HUES64 (cell line): Measurements from ENCODE around the gene LRRC30.

Experiments used
- H3K27ac ChIP-seq: 2 replicates; pipeline ENCODE4 v1.7.0; 2013; ENCODE audit warnings: low read depth, low read length, inconsistent platforms
- H3K27me3 ChIP-seq: 2 replicates; pipeline ENCODE4 v1.6.1; 2013; ENCODE audit warnings: mild to moderate bottlenecking, low read length; ENCODE audit not compliant: insufficient read depth
- H3K36me3 ChIP-seq: 2 replicates; pipeline ENCODE4 v1.6.1; 2013; ENCODE audit warnings: mild to moderate bottlenecking, low read length; ENCODE audit not compliant: insufficient read depth
- H3K4me1 ChIP-seq: 2 replicates; pipeline ENCODE4 v1.6.1; 2013; ENCODE audit warnings: mild to moderate bottlenecking, low read length, moderate library complexity; ENCODE audit not compliant: insufficient read depth
- H3K4me3 ChIP-seq: 2 replicates; pipeline ENCODE4 v1.5.1; 2013; ENCODE audit warnings: mild to moderate bottlenecking, low read length, moderate library complexity
- H3K9ac ChIP-seq: 2 replicates; pipeline ENCODE4 v1.6.1; 2013; ENCODE audit warnings: mild to moderate bottlenecking, low read depth, low read length
- H3K9me3 ChIP-seq: 2 replicates; pipeline ENCODE4 v1.6.1; 2013; ENCODE audit warnings: low read depth, low read length; ENCODE audit not compliant: insufficient read depth
- whole genome bisulfite sequencing: fragments of 150-250, 120-280 bp; methylation state at CpG from one replicate; pipeline ENCODE4 v1.1.7; 2013; ENCODE audit warnings: missing lambda C conversion rate; 5-methylcytosine and 5-hydroxymethylcytosine counted together

The LRRC30 gene

GRCh38 chr18:7237673-7238272 lies 6.9 kb downstream of the LRRC30 start:
- Histone ChIP-seq H3K36me3 (no peaks in the 10 kb centered on the region), H3K27me3 (no peaks in the 10 kb centered on the region), H3K27ac (no peak overlapping the region), H3K9me3 (peaks cover 7% of the 10 kb centered on the region), H3K4me3 (no peak overlapping the region), H3K4me1 (no peaks in the 10 kb centered on the region), H3K9ac (no peak overlapping the region)
- 87% methylated on average over 6 of the region's 6 CpGs for WGBS

GRCh38 chr18:7242926-7243325 lies 12.0 kb downstream of the LRRC30 start:
- Histone ChIP-seq H3K4me3 (no peak overlapping the region), H3K9ac (no peak overlapping the region), H3K27me3 (no peaks in the 10 kb centered on the region), H3K4me1 (no peaks in the 10 kb centered on the region; the same call in 1 of the 2 replicates), H3K27ac (no peak overlapping the region), H3K9me3 (peaks cover 7% of the 10 kb centered on the region), H3K36me3 (no peaks in the 10 kb centered on the region)
- WGBS: 95% methylated on average over 4 of the region's 4 CpGs

GRCh38 chr18:7248877-7249276 lies 18.0 kb downstream of the LRRC30 start:
- H3K36me3 ChIP-seq: no peaks in the 10 kb centered on the region
- no peaks in the 10 kb centered on the region for H3K27me3 ChIP-seq
- H3K27ac ChIP-seq: no peak overlapping the region
- 93% methylated on average over 6 of the region's 6 CpGs for WGBS
- peaks cover 4% of the 10 kb centered on the region; the same call in 1 of the 2 replicates for H3K4me1 ChIP-seq
- H3K9ac ChIP-seq: no peak overlapping the region
- no peak overlapping the region for H3K4me3 ChIP-seq
- no peaks in the 10 kb centered on the region for H3K9me3 ChIP-seq

GRCh38 chr18:7254163-7254562 lies 23.3 kb downstream of the LRRC30 start:
- H3K4me3 ChIP-seq: no peak overlapping the region
- no peak overlapping the region for H3K27ac ChIP-seq
- no peaks in the 10 kb centered on the region for H3K9me3 ChIP-seq
- H3K27me3 ChIP-seq: no peaks in the 10 kb centered on the region
- peaks cover 4% of the 10 kb centered on the region; the same call in 1 of the 2 replicates for H3K4me1 ChIP-seq
- 97% methylated on average over 5 of the region's 5 CpGs for WGBS
- H3K9ac ChIP-seq: no peak overlapping the region
- no peaks in the 10 kb centered on the region for H3K36me3 ChIP-seq

- Histone ChIP-seq H3K9ac (no peak overlapping the region), H3K4me3 (no peak overlapping the region), H3K27me3 (no peaks in the 10 kb centered on the region), H3K4me1 (peaks cover 4% of the 10 kb centered on the region; the same call in 1 of the 2 replicates), H3K9me3 (no peaks in the 10 kb centered on the region), H3K27ac (no peak overlapping the region), H3K36me3 (no peaks in the 10 kb centered on the region)
- 95% methylated on average over 8 of the region's 8 CpGs for WGBS
These were observed 24.2 kb downstream of the LRRC30 start for GRCh38 chr18:7255054-7255453.

- H3K9ac ChIP-seq: no peak overlapping the region
- H3K27me3 ChIP-seq: no peaks in the 10 kb centered on the region
- H3K27ac ChIP-seq: no peak overlapping the region
- no peaks in the 10 kb centered on the region for H3K9me3 ChIP-seq
- no peak overlapping the region for H3K4me3 ChIP-seq
- WGBS: 94% methylated on average over 5 of the region's 5 CpGs
- H3K4me1 ChIP-seq: peaks cover 4% of the 10 kb centered on the region; the same call in 1 of the 2 replicates
- H3K36me3 ChIP-seq: no peaks in the 10 kb centered on the region
These were observed 24.8 kb downstream of the LRRC30 start for GRCh38 chr18:7255643-7256042.

GRCh38 chr18:7256618-7257425 lies 25.9 kb downstream of the LRRC30 start:
- H3K9ac ChIP-seq: no peak overlapping the region
- H3K4me3 ChIP-seq: no peak overlapping the region
- 73% methylated on average over 9 of the region's 10 CpGs for WGBS
- no peaks in the 10 kb centered on the region for H3K9me3 ChIP-seq
- H3K36me3 ChIP-seq: no peaks in the 10 kb centered on the region
- no peaks in the 10 kb centered on the region for H3K27me3 ChIP-seq
- no peak overlapping the region for H3K27ac ChIP-seq
- H3K4me1 ChIP-seq: peaks cover 4% of the 10 kb centered on the region; the same call in 1 of the 2 replicates

GRCh38 chr18:7257426-7257740 lies 26.5 kb downstream of the LRRC30 start:
- Histone ChIP-seq H3K4me1 (peaks cover under 1% of the 10 kb centered on the region; the same call in 1 of the 2 replicates), H3K27ac (no peak overlapping the region), H3K9ac (no peak overlapping the region), H3K9me3 (no peaks in the 10 kb centered on the region), H3K4me3 (no peak overlapping the region), H3K27me3 (no peaks in the 10 kb centered on the region), H3K36me3 (no peaks in the 10 kb centered on the region)
- WGBS: 91% methylated on average over 3 of the region's 3 CpGs

- Histone ChIP-seq H3K9me3 (no peaks in the 10 kb centered on the region), H3K4me3 (no peak overlapping the region), H3K27ac (no peak overlapping the region), H3K36me3 (no peaks in the 10 kb centered on the region), H3K9ac (no peak overlapping the region), H3K27me3 (no peaks in the 10 kb centered on the region), H3K4me1 (no peaks in the 10 kb centered on the region; the same call in 1 of the 2 replicates)
- 91% methylated on average over 4 of the region's 6 CpGs for WGBS
These were observed 28.6 kb downstream of the LRRC30 start for GRCh38 chr18:7259475-7259874.

- H3K27ac ChIP-seq: no peak overlapping the region
- H3K27me3 ChIP-seq: no peaks in the 10 kb centered on the region
- H3K9me3 ChIP-seq: no peaks in the 10 kb centered on the region
- H3K36me3 ChIP-seq: no peaks in the 10 kb centered on the region
- no peak overlapping the region for H3K9ac ChIP-seq
- H3K4me3 ChIP-seq: no peak overlapping the region
- no peaks in the 10 kb centered on the region; the same call in 1 of the 2 replicates for H3K4me1 ChIP-seq
- WGBS: 98% methylated on average over 3 of the region's 3 CpGs
These were observed 30.3 kb downstream of the LRRC30 start for GRCh38 chr18:7261199-7261598.

- Histone ChIP-seq H3K9ac (no peak overlapping the region), H3K4me3 (no peak overlapping the region), H3K4me1 (no peaks in the 10 kb centered on the region), H3K36me3 (no peaks in the 10 kb centered on the region), H3K27ac (no peak overlapping the region), H3K27me3 (no peaks in the 10 kb centered on the region), H3K9me3 (no peaks in the 10 kb centered on the region)
- 100% methylated on average over 2 of the region's 3 CpGs for WGBS
These were observed 37.1 kb downstream of the LRRC30 start for GRCh38 chr18:7267973-7268372.
